Right atrium auricular region (tissue), 2 donors: Measurements from ENCODE around the gene SPOUT1. TPM values are rescaled to one million over a fixed set of nuclear protein-coding genes. Genes with fewer than 3 reads are reported as not detected.
"Not testable (repeated sequence)": the region's sequence is repeated elsewhere in the genome, so short reads cannot be mapped to it uniquely, and the experiment has no call there.

ENCODE experiments used
- DNase-seq: peaks from one replicate; pipeline ENCODE4 v3.0.0-alpha.2; 2019; ENCODE audit warnings: low spot score
- H3K27ac ChIP-seq, 2 donors: fragments of 200-600 bp; sonication (generic); 1 replicate in 1 of 2; 2 replicates in 1 of 2; pipeline ENCODE4 v1.5.1; 2016 to 2019
- H3K27me3 ChIP-seq, 2 donors: fragments of 200-600 bp; sonication (generic); one replicate each; pipeline versions ENCODE4 v1.5.1 to v1.6.0; 2017 to 2019
- H3K36me3 ChIP-seq: fragments of 200-600 bp; sonication (generic); one replicate; pipeline ENCODE4 v1.5.1; 2016
- H3K4me1 ChIP-seq, 2 donors: fragments of 200-600 bp; sonication (generic); one replicate each; pipeline versions ENCODE4 v1.5.1 to v1.6.0; 2017 to 2019
- H3K4me3 ChIP-seq, 2 donors: fragments of 200-600 bp; sonication (generic); 1 replicate in 1 of 2; 2 replicates in 1 of 2; pipeline ENCODE4 v1.5.1; 2017 to 2019; ENCODE audit warnings: mild to moderate bottlenecking in 1 of 2, moderate library complexity in 1 of 2
- H3K9me3 ChIP-seq, 2 donors: fragments of 200-600 bp; sonication (generic); one replicate each; pipeline ENCODE4 v1.5.1; 2019
- CTCF ChIP-seq, 2 donors: fragments of 200-600 bp; sonication (generic); IDR thresholded peaks; one replicate each; pipeline ENCODE4 v1.5.1; 2019; ENCODE audit warnings: antibody characterized with exemption in 2 of 2
- total RNA-seq, 2 donors: library from RNA; depleted of rRNA; stranded (reverse); fragments of >200 nt; gene quantifications; one replicate each; pipeline ENCODE4 v1.1.0, GENCODE V29; 2016

SPOUT1 gene
- 10 to 100 TPM in 1 of 2 donors, 1 to 10 TPM in 1; 8.5 to 11.6 TPM for total RNA-seq

GRCh38 chr9:128829477-128830251 is at the start of gene SPOUT1:
TSS of gene SPOUT1 (minus strand) at chr9:128829794. CDS start at chr9:128829780, 14 bp downstream.
- H3K27ac ChIP-seq = peak within 1 kb of the TSS; percentile 65 to 71
- no peaks in the 10 kb centered on the region for H3K27me3 ChIP-seq
- peaks cover 20% of the 10 kb centered on the region for H3K36me3 ChIP-seq
- peak; percentile 95 for DNase-seq
- H3K4me3 ChIP-seq = peak within 1 kb of the TSS; percentile 94 to 95
- H3K9me3 ChIP-seq = no peaks in the 10 kb centered on the region
- H3K4me1 ChIP-seq = peaks cover 0 to 16% of the 10 kb centered on the region in 2 donors
- TF ChIP-seq CTCF (IDR thresholded peaks at IDR 0.05) = no peak

GRCh38 chr9:128877852-128878251 is 48.3 kb upstream of the SPOUT1 start:
- no peak overlapping the region for H3K4me3 ChIP-seq
- H3K27ac ChIP-seq = peak overlapping the region; percentile 97 to 98
- TF ChIP-seq CTCF (IDR thresholded peaks at IDR 0.05) = no peak
- peaks cover 0 to 43% of the 10 kb centered on the region in 2 donors for H3K4me1 ChIP-seq
- no peaks in the 10 kb centered on the region for H3K27me3 ChIP-seq
- no peaks in the 10 kb centered on the region for H3K36me3 ChIP-seq
- no peaks in the 10 kb centered on the region for H3K9me3 ChIP-seq
- no peak for DNase-seq

- not testable (repeated sequence) for H3K27me3 ChIP-seq, DNase-seq, H3K9me3 ChIP-seq, H3K4me1 ChIP-seq, H3K4me3 ChIP-seq, H3K27ac ChIP-seq
- H3K36me3 ChIP-seq = peaks cover 14% of the 10 kb centered on the region
Measured at GRCh38 chr9:128870941-128871265, 41.3 kb upstream of the SPOUT1 start.

GRCh38 chr9:128870128-128870940 is 40.7 kb upstream of the SPOUT1 start:
- DNase-seq = no peak
- no peaks in the 10 kb centered on the region for H3K9me3 ChIP-seq
- no peak overlapping the region for H3K4me3 ChIP-seq
- no peak overlapping the region for H3K27ac ChIP-seq
- no peaks in the 10 kb centered on the region for H3K27me3 ChIP-seq
- no peak for TF ChIP-seq CTCF (IDR thresholded peaks at IDR 0.05)
- peaks cover 14% of the 10 kb centered on the region for H3K36me3 ChIP-seq
- no peaks in the 10 kb centered on the region for H3K4me1 ChIP-seq

- Histone ChIP-seq H3K27ac (no peak overlapping the region), H3K4me1 (no peaks in the 10 kb centered on the region), H3K4me3 (no peak overlapping the region), H3K9me3 (no peaks in the 10 kb centered on the region), H3K27me3 (no peaks in the 10 kb centered on the region), H3K36me3 (no peaks in the 10 kb centered on the region)
- peak; percentile 78 for DNase-seq
- TF ChIP-seq CTCF (IDR thresholded peaks at IDR 0.05) = peak; percentile 95 to 100
Measured at GRCh38 chr9:128863647-128864046, 34.1 kb upstream of the SPOUT1 start.

GRCh38 chr9:128862401-128862851 is 32.8 kb upstream of the SPOUT1 start:
- H3K27ac ChIP-seq = no peak overlapping the region

More at GRCh38 chr9:128862401-128862851, 32.8 kb upstream of the SPOUT1 start:
- H3K4me1 ChIP-seq = no peaks in the 10 kb centered on the region
- H3K27me3 ChIP-seq = no peaks in the 10 kb centered on the region
- no peaks in the 10 kb centered on the region for H3K36me3 ChIP-seq
- H3K4me3 ChIP-seq = no peak overlapping the region
- H3K9me3 ChIP-seq = no peaks in the 10 kb centered on the region
- no peak for TF ChIP-seq CTCF (IDR thresholded peaks at IDR 0.05)
- DNase-seq = no peak
